GM12878 (cell line): ENCODE results near the gene RSPH9. TPM values are rescaled to one million over a fixed set of nuclear protein-coding genes. Genes with fewer than 3 reads are reported as not detected.

Source experiments
- ATAC-seq: fragments of 200-7000 bp; cut with Tn5 transposase; 3 replicates; pipeline ENCODE4 v1.9.1; 2020; ENCODE audit warnings: mild to moderate bottlenecking, moderate library complexity
- BruUV-seq: library from RNA; stranded (reverse); fragments of 400-500 nt; replicated peaks from 2 replicates; lab custom pipeline; 2021; lab: Mats Ljungman, UMichigan
- CTCF ChIA-PET: fragments of 300-600 bp; sonication (Branson Sonifier 250); formaldehyde crosslinking; extraction: SDS; loops from one replicate; lab custom pipeline; 2021; ENCODE audit warnings: inconsistent platforms; lab: Yijun Ruan, JAX
- POLR2A ChIA-PET: fragments of 350-600 bp; formaldehyde crosslinking; extraction: SDS; loops from one replicate; lab custom pipeline; 2021; ENCODE audit warnings: inconsistent platforms; lab: Charles Lee
- RAD21 ChIA-PET: fragments of 300-600 bp; sonication (Branson Sonifier 250); formaldehyde crosslinking; loops from one replicate; lab custom pipeline; 2023; ENCODE audit warnings: antibody characterized with exemption; ENCODE audit not compliant: unreplicated experiment; lab: Charles Lee
- SMC1A ChIA-PET: fragments of 300-600 bp; sonication (Branson Sonifier 250); formaldehyde crosslinking; loops from one replicate; lab custom pipeline; 2023; ENCODE audit not compliant: unreplicated experiment, uncharacterized antibody; lab: Charles Lee
- DNase-seq: peaks from one replicate; pipeline ENCODE4 v3.0.0-alpha.2; 2011; ENCODE audit warnings: low read depth, low spot score
- FAIRE-seq: peaks from 3 replicates; lab custom pipeline; 2011; peaks lifted over from hg19 to GRCh38; lab: Jason Lieb, UNC
- H2AFZ ChIP-seq: 2 replicates; pipeline ENCODE4 v1.6.0; 2011; ENCODE audit warnings: low read depth, low read length, control low read depth; ENCODE audit not compliant: control insufficient read depth
- H3K27ac ChIP-seq: 2 replicates; pipeline ENCODE4 v1.5.1; 2011; ENCODE audit warnings: control low read depth; ENCODE audit not compliant: control insufficient read depth, insufficient read depth
- H3K27me3 ChIP-seq, 2 experiments: replicated peaks in 1 of 2; 2 replicates each; pipeline versions ENCODE4 v1.6.0 to v1.6.1; 2011; ENCODE audit warnings: low read length in 1 of 2; ENCODE audit not compliant: control insufficient read depth in 2 of 2, insufficient read depth in 2 of 2
- H3K36me3 ChIP-seq, 2 experiments: 2 replicates each; pipeline ENCODE4 v1.5.1; 2011; ENCODE audit warnings: low read length in 1 of 2; ENCODE audit not compliant: control insufficient read depth in 2 of 2, insufficient read depth in 2 of 2
- H3K4me1 ChIP-seq: 2 replicates; pipeline ENCODE4 v1.6.1; 2011; ENCODE audit warnings: mild to moderate bottlenecking, low read length, moderate library complexity, mixed read lengths; ENCODE audit not compliant: control insufficient read depth, insufficient read depth
- H3K4me2 ChIP-seq: 2 replicates; pipeline ENCODE4 v1.6.0; 2011; ENCODE audit warnings: control low read depth; ENCODE audit not compliant: control insufficient read depth, insufficient read depth
- H3K4me3 ChIP-seq: fragments of 200-600 bp; sonication (generic); 2 replicates; pipeline ENCODE4 v1.5.1; 2016
- H3K79me2 ChIP-seq: 2 replicates; pipeline ENCODE4 v1.6.0; 2011; ENCODE audit warnings: low read length; ENCODE audit not compliant: control insufficient read depth, insufficient read depth
- H3K9ac ChIP-seq: 2 replicates; pipeline ENCODE4 v1.8.0; 2011; ENCODE audit warnings: low read length, control low read depth, mixed read lengths; ENCODE audit not compliant: control insufficient read depth, insufficient read depth
- H3K9me3 ChIP-seq: replicated peaks from 3 replicates; pipeline ENCODE4 v1.5.1; 2011; ENCODE audit warnings: mild to moderate bottlenecking, low read length; ENCODE audit not compliant: control insufficient read depth, insufficient read depth
- H4K20me1 ChIP-seq: 2 replicates; pipeline ENCODE4 v1.6.0; 2011; ENCODE audit not compliant: control insufficient read depth, insufficient read depth
- E4F1 ChIP-seq: fragments of 450-650 bp; IDR thresholded peaks from 2 replicates; pipeline ENCODE4 v1.6.1; 2018; ENCODE audit warnings: borderline replicate concordance, mild to moderate bottlenecking; ENCODE audit not compliant: partially characterized antibody
- LARP7 ChIP-seq: fragments of 450-650 bp; IDR thresholded peaks from 2 replicates; pipeline ENCODE4 v1.6.1; 2017; ENCODE audit warnings: mild to moderate bottlenecking
- RAD21 ChIP-seq: IDR thresholded peaks from 2 replicates; pipeline ENCODE4 v1.6.1; 2011; ENCODE audit warnings: mild to moderate bottlenecking, low read depth, low read length, moderate library complexity; ENCODE audit not compliant: insufficient read depth
- WGBS: methylation state at CpG from one replicate; pipeline ENCODE4 v1.1.6; 2016; ENCODE audit warnings: low lambda C conversion rate; ENCODE audit not compliant: insufficient replicate concordance, insufficient coverage; ENCODE audit errors: missing lambda C conversion rate; 5-methylcytosine and 5-hydroxymethylcytosine counted together
- in situ Hi-C: fragments of 300-500 bp; cut with MboI; formaldehyde crosslinking; loops from 9 replicates; pipeline ENCODE4 v1.14.3; 2018; ENCODE audit warnings: mixed read lengths
- intact Hi-C: fragments of 100-400 bp; cut with micrococcal nuclease; formaldehyde crosslinking; loops from one replicate; pipeline ENCODE4 v1.14.2; 2022; ENCODE audit not compliant: unreplicated experiment
- polyA plus RNA-seq, 11 experiments: library from polyadenylated mRNA; depleted of rRNA in 4 of 11; unstranded in 6 of 11; stranded (reverse) in 5 of 11; fragments of >200 nt; fragmentation: Nextera tagmentation in 4 of 11; fragmentation: Illumina TruSeq in 1 of 11; extraction: Ambion mirVana in 4 of 11; extraction: Trizol in 1 of 11; gene quantifications; 1 replicate in 1 of 11; 2 replicates in 10 of 11; pipeline versions ENCODE4 v1.2.1 to v1.2.3, GENCODE V29; 2011 to 2016; ENCODE audit warnings: inconsistent platforms in 2 of 11, missing spikeins in 2 of 11, low read depth in 1 of 11
- total RNA-seq, 4 experiments: library from RNA; depleted of rRNA in 3 of 4; stranded (reverse); fragments of >200 nt in 3 of 4; fragmentation: Illumina TruSeq in 1 of 4; extraction: Trizol in 1 of 4; gene quantifications; 2 replicates each; pipeline versions ENCODE4 v1.2.1 to v1.2.3, GENCODE V29; 2013 to 2021

Gene RSPH9
- total and polyA plus RNA-seq, 10 of the 15 experiments (the other 5 are each of a cell fraction or from before 2014, with no cell fraction given) = 0.26 to 0.63 (median 0.36) TPM; not detected in 6

DNA sequence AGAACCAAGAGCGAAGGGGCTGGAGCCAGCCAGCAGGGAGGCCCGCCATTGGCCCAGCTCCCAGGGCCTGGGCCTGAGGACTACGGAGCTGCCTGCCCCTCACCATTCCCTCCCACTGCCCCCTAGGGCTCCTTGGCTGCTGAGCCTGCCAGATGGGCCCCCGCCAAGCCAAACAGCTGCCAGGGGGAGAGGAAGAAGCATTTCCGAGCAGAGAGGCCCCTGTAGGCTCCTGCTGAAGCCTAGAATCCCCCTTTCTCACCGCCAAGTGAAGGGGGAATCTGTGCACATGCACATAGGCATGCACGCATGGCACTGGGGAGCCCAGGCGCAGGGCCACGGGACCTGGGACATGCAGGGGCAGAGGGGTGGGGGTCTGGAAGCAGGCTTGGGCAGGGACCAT, 71.3 kb downstream of the RSPH9 start (continued):
- TF ChIP-seq RAD21 = no peak

DNA sequence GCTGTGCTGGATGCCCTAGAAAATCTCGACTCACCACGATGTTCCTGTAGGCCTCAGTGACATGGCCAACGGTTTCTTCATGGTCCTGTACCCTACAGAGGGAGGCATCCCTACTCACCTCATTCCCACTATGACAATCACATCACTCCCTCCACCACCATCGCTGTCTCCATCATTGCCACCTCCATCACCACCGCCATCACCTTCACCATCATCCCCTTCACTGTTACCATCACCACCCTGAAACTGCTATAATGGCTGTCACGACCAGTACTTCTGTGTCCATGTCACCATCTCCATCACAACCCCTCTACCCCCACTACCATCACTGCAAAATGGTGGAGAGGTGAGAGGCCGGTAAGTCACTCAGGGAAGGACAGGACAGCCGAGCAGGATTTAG, 72.6 kb downstream of the RSPH9 start:
- intact Hi-C loops = no loop called here
- ChIA-PET CTCF (no interaction called here), RAD21 (no interaction called here), SMC1A (no interaction called here), POLR2A (no interaction called here)
- Histone ChIP-seq H3K4me3 (no peak overlapping the region), H3K27me3 (no peaks in the 10 kb centered on the region), H3K79me2 (no peaks in the 10 kb centered on the region), H3K36me3 (no peaks in the 10 kb centered on the region), H3K4me2 (no peak overlapping the region), H4K20me1 (no peaks in the 10 kb centered on the region), H3K9ac (no peak overlapping the region), H2AFZ (no peak overlapping the region), H3K9me3 (no peaks in the 10 kb centered on the region), H3K27ac (no peak overlapping the region), H3K4me1 (peaks cover 28% of the 10 kb centered on the region)
- FAIRE-seq (no peak), ATAC-seq (no peak), DNase-seq (no peak)
- 90% methylated on average over 6 of the region's 8 CpGs for WGBS
- in situ Hi-C loops = no loop called here
- TF ChIP-seq E4F1 (peak; percentile 8), LARP7 (no peak)
- TF ChIP-seq, all 136 proteins: peak for 1
- no TSS peak for BruUV-seq
